Neural cell (in vitro differentiated cells): Measurements from ENCODE around the gene KIF16B. TPM values are rescaled to one million over a fixed set of nuclear protein-coding genes. Genes with fewer than 3 reads are reported as not detected.

Experiments
- H2AFZ ChIP-seq: fragments of 200-600, 300-800 bp; sonication (generic), shearing (Covaris generic); 2 replicates; pipeline ENCODE4 v1.6.0; 2014; ENCODE audit warnings: low read depth, mild to moderate bottlenecking, antibody characterized with exemption, low read length, moderate library complexity
- H3F3A ChIP-seq: fragments of 200-600 bp; shearing (Covaris generic); 2 replicates; pipeline ENCODE4 v1.6.1; 2016; ENCODE audit warnings: mild to moderate bottlenecking, moderate library complexity, mixed read lengths, antibody characterized with exemption, low read length; ENCODE audit not compliant: insufficient read depth, poor library complexity, severe bottlenecking
- H3K27ac ChIP-seq: fragments of 200-600, 300-800 bp; sonication (generic), shearing (Covaris generic); 2 replicates; pipeline ENCODE4 v1.5.1; 2014; ENCODE audit warnings: mild to moderate bottlenecking, low read length, moderate library complexity
- H3K27me3 ChIP-seq: fragments of 300-800, 200-600 bp; sonication (generic), shearing (Covaris generic); 2 replicates; pipeline ENCODE4 v1.6.0; 2014; ENCODE audit warnings: mild to moderate bottlenecking, low read depth, low read length, moderate library complexity; ENCODE audit not compliant: insufficient read depth
- H3K36me3 ChIP-seq: fragments of 300-800, 200-600 bp; sonication (generic), shearing (Covaris generic); 2 replicates; pipeline ENCODE4 v1.5.1; 2014; ENCODE audit warnings: mild to moderate bottlenecking, antibody characterized with exemption, low read length, moderate library complexity; ENCODE audit not compliant: insufficient read depth
- H3K4me2 ChIP-seq: fragments of 300-800, 200-600 bp; sonication (generic), shearing (Covaris generic); 2 replicates; pipeline ENCODE4 v1.6.0; 2014; ENCODE audit warnings: mild to moderate bottlenecking, low read length
- H3K4me3 ChIP-seq: fragments of 300-800, 200-600 bp; sonication (generic), shearing (Covaris generic); 2 replicates; pipeline ENCODE4 v1.5.1; 2014; ENCODE audit warnings: mild to moderate bottlenecking, low read length, moderate library complexity
- H3K79me2 ChIP-seq: fragments of 200-600 bp; shearing (Covaris generic); replicated peaks from 2 replicates; pipeline ENCODE4 v1.6.0; 2014; ENCODE audit warnings: mild to moderate bottlenecking, low read length, moderate library complexity; ENCODE audit not compliant: insufficient read depth
- H3K9ac ChIP-seq: fragments of 300-800, 200-600 bp; sonication (generic), shearing (Covaris generic); 2 replicates; pipeline ENCODE4 v1.6.1; 2016; ENCODE audit warnings: mild to moderate bottlenecking, low read length, mixed read lengths
- H3K9me2 ChIP-seq: fragments of 200-600 bp; shearing (Covaris generic); 2 replicates; pipeline ENCODE4 v1.6.1; 2016; ENCODE audit warnings: mild to moderate bottlenecking, low read length, mixed read lengths; ENCODE audit not compliant: insufficient read depth
- H3K9me3 ChIP-seq: fragments of 200-600, 300-800 bp; sonication (generic), shearing (Covaris generic); 2 replicates; pipeline ENCODE4 v1.6.1; 2016; ENCODE audit warnings: mild to moderate bottlenecking, mixed run types, low read length, moderate library complexity, mixed read lengths
- H4K20me1 ChIP-seq: fragments of 200-600 bp; shearing (Covaris generic); 2 replicates; pipeline ENCODE4 v1.6.1; 2016; ENCODE audit warnings: mild to moderate bottlenecking, mixed run types; ENCODE audit not compliant: insufficient read depth
- EP300 ChIP-seq: fragments of 450-650 bp; conservative IDR thresholded peaks from 2 replicates; pipeline ENCODE4 v1.6.1; 2014; ENCODE audit warnings: antibody characterized with exemption, mild to moderate bottlenecking, moderate library complexity; ENCODE audit not compliant: poor library complexity, severe bottlenecking
- EZH2 ChIP-seq: fragments of 200-600, 300-800 bp; shearing (Covaris generic), sonication (generic); IDR thresholded peaks from 2 replicates; pipeline ENCODE4 v1.6.1; 2014; ENCODE audit warnings: antibody characterized with exemption, low read length, borderline replicate concordance, mild to moderate bottlenecking; ENCODE audit not compliant: insufficient read depth, poor library complexity, severe bottlenecking
- MXI1 ChIP-seq: fragments of 450-650 bp; conservative IDR thresholded peaks from 2 replicates; pipeline ENCODE4 v1.6.1; 2014; ENCODE audit warnings: antibody characterized with exemption, mild to moderate bottlenecking; ENCODE audit not compliant: poor library complexity, severe bottlenecking
- POLR2AphosphoS5 ChIP-seq: IDR thresholded peaks from 2 replicates; pipeline ENCODE4 v1.6.1; 2012
- RAD21 ChIP-seq: fragments of 450-650 bp; conservative IDR thresholded peaks from 2 replicates; pipeline ENCODE4 v1.6.1; 2014; ENCODE audit warnings: antibody characterized with exemption, mild to moderate bottlenecking, moderate library complexity
- REST ChIP-seq: IDR thresholded peaks from 2 replicates; pipeline ENCODE4 v1.6.1; 2012; ENCODE audit warnings: borderline replicate concordance
- SMC3 ChIP-seq: fragments of 450-650 bp; conservative IDR thresholded peaks from 2 replicates; pipeline ENCODE4 v1.6.1; 2014; ENCODE audit warnings: antibody characterized with exemption, mild to moderate bottlenecking, moderate library complexity; ENCODE audit not compliant: poor library complexity
- TAF1 ChIP-seq: IDR thresholded peaks from 2 replicates; pipeline ENCODE4 v1.6.1; 2012; ENCODE audit warnings: low read depth
- polyA plus RNA-seq: library from polyadenylated mRNA; depleted of rRNA; stranded (reverse); fragments of >200 nt; gene quantifications from 2 replicates; pipeline ENCODE4 v1.2.3, GENCODE V29; 2014
- TF ChIP-seq, protein P1 (sequence below): fragments of 450-650 bp; IDR thresholded peaks from 2 replicates; pipeline ENCODE4 v1.5.1; 2014; ENCODE audit warnings: antibody characterized with exemption, mild to moderate bottlenecking, moderate library complexity; ENCODE audit not compliant: poor library complexity, severe bottlenecking

KIF16B gene
- polyA plus RNA-seq, 1 donor from 2014 or later, result 3.8 TPM

DNA sequence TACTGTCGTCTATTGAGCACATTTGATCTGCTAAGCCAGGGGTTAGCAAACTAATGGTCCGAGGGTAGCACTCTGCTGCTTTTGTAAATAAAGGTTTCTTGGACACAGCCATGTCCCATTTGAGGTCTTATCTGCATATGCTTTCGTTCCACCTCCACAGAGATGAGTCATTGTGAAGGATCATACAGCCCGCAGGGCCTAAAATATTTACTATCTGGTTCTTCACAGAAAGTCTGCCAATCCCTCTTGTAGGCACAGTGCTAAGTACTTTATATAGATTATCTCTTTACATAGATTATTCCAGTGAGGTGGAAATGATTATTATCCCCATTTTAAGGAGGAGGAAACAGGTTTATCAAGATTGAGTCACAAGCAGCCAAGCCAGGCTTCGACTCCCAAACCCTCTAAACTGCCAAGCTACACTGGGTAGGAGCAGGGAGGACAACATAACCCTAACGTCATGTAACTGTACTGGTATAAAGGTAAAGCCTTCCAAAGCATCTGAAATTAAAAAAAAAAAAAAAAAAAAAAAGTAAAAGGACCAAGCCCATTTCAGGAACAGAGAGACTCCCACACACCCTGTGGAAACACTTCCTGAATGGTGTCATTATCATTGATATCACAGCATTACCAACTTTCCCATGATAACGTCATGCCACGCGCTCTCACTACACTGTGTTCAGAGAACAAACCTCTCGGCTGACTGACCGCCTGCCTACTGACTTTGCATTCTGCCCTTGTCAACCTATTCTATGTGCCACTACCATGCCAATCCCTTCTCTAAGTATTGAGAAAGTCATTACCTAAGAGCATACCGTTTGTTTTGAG, 101.0 kb downstream of the KIF16B start:
- TF ChIP-seq EP300 (no peak), REST (no peak), RAD21 (no peak), MXI1 (no peak), EZH2 (no peak), POLR2AphosphoS5 (no peak), TAF1 (no peak), SMC3 (no peak)
- TF ChIP-seq, protein P1, sequence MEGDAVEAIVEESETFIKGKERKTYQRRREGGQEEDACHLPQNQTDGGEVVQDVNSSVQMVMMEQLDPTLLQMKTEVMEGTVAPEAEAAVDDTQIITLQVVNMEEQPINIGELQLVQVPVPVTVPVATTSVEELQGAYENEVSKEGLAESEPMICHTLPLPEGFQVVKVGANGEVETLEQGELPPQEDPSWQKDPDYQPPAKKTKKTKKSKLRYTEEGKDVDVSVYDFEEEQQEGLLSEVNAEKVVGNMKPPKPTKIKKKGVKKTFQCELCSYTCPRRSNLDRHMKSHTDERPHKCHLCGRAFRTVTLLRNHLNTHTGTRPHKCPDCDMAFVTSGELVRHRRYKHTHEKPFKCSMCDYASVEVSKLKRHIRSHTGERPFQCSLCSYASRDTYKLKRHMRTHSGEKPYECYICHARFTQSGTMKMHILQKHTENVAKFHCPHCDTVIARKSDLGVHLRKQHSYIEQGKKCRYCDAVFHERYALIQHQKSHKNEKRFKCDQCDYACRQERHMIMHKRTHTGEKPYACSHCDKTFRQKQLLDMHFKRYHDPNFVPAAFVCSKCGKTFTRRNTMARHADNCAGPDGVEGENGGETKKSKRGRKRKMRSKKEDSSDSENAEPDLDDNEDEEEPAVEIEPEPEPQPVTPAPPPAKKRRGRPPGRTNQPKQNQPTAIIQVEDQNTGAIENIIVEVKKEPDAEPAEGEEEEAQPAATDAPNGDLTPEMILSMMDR, result no peak
- Histone ChIP-seq H3K27ac (no peak overlapping the region), H3K9me2 (no peaks in the 10 kb centered on the region), H4K20me1 (no peaks in the 10 kb centered on the region), H3K36me3 (no peaks in the 10 kb centered on the region), H3K9me3 (no peaks in the 10 kb centered on the region), H2AFZ (no peak overlapping the region), H3K27me3 (no peaks in the 10 kb centered on the region), H3K79me2 (no peaks in the 10 kb centered on the region), H3K4me2 (no peak overlapping the region), H3F3A (no peaks in the 10 kb centered on the region), H3K9ac (no peak overlapping the region), H3K4me3 (no peak overlapping the region)

- Histone ChIP-seq H3K36me3 (no peaks in the 10 kb centered on the region), H3K4me2 (no peak overlapping the region), H3K27ac (no peak overlapping the region), H3K4me3 (no peak overlapping the region), H3K27me3 (no peaks in the 10 kb centered on the region), H3K79me2 (no peaks in the 10 kb centered on the region), H4K20me1 (no peaks in the 10 kb centered on the region), H3F3A (no peaks in the 10 kb centered on the region), H2AFZ (no peak overlapping the region), H3K9me2 (no peaks in the 10 kb centered on the region), H3K9ac (no peak overlapping the region), H3K9me3 (no peaks in the 10 kb centered on the region)
- TF ChIP-seq RAD21 (no peak), MXI1 (no peak), REST (no peak), TAF1 (no peak), EP300 (no peak), EZH2 (no peak), SMC3 (no peak), POLR2AphosphoS5 (no peak)
- TF ChIP-seq, protein P1, result no peak
Observed at GRCh38 chr20:16469395-16469905, 103.8 kb downstream of the KIF16B start.
